Measurements from ENCODE around the gene PSMC3IP.

PSMC3IP gene

GRCh38 chr17:42526031-42526444, 51.5 kb downstream of the PSMC3IP start:
- Histone ChIP-seq H2AFZ (ENCODE audit: low read length, unreplicated experiment) (no peak overlapping the region), H3K36me3 (ENCODE audit: insufficient read depth, low read length) (no peaks in the 10 kb centered on the region), H3K4me3 (ENCODE audit: low read depth, low read length) (no peak overlapping the region), H3K27ac (ENCODE audit: low read depth, low read length) (peak overlapping the region; percentile 11), H3K27me3 (ENCODE audit: insufficient read depth, low read length) (no peaks in the 10 kb centered on the region), H3K4me1 (ENCODE audit: control insufficient read depth, insufficient read depth, low read length, unreplicated experiment) (peaks cover 32% of the 10 kb centered on the region), H3K79me2 (ENCODE audit: control insufficient read depth, insufficient read depth, low read length, unreplicated experiment) (no peaks in the 10 kb centered on the region)

- Histone ChIP-seq H3K4me1 (ENCODE audit: control insufficient read depth, insufficient read depth, low read length, unreplicated experiment) (peaks cover 40% of the 10 kb centered on the region), H3K27me3 (ENCODE audit: insufficient read depth, low read length) (no peaks in the 10 kb centered on the region), H3K27ac (ENCODE audit: low read depth, low read length) (peak overlapping the region; percentile 2; the same call in 1 of the 2 replicates), H3K4me3 (ENCODE audit: low read depth, low read length) (no peak overlapping the region), H3K79me2 (ENCODE audit: control insufficient read depth, insufficient read depth, low read length, unreplicated experiment) (no peaks in the 10 kb centered on the region), H2AFZ (ENCODE audit: low read length, unreplicated experiment) (no peak overlapping the region), H3K36me3 (ENCODE audit: insufficient read depth, low read length) (no peaks in the 10 kb centered on the region)
Measured at GRCh38 chr17:42525221-42525620, 52.3 kb downstream of the PSMC3IP start.

GRCh38 chr17:42522798-42523278, 54.7 kb downstream of the PSMC3IP start:
- Histone ChIP-seq H2AFZ (ENCODE audit: low read length, unreplicated experiment) (no peak overlapping the region), H3K4me1 (ENCODE audit: control insufficient read depth, insufficient read depth, low read length, unreplicated experiment) (peaks cover 63% of the 10 kb centered on the region), H3K4me3 (ENCODE audit: low read depth, low read length) (no peak overlapping the region), H3K27me3 (ENCODE audit: insufficient read depth, low read length) (no peaks in the 10 kb centered on the region), H3K27ac (ENCODE audit: low read depth, low read length) (peak overlapping the region; percentile 99; the same call in 1 of the 2 replicates), H3K79me2 (ENCODE audit: control insufficient read depth, insufficient read depth, low read length, unreplicated experiment) (no peaks in the 10 kb centered on the region), H3K36me3 (ENCODE audit: insufficient read depth, low read length) (no peaks in the 10 kb centered on the region)

Measured in ACC112 (cell line).